GM21447 (cell line): ENCODE measurements around the gene ESCO1.
"Not testable (repeated sequence)": the region's sequence is repeated elsewhere in the genome, so short reads cannot be mapped to it uniquely, and the experiment has no call there.

Experiments
- ATAC-seq: cut with Tn5 transposase; IDR thresholded peaks from one replicate; pipeline ENCODE4 v1.9.1; 2021; ENCODE audit not compliant: unreplicated experiment

Gene ESCO1

GRCh38 chr18:21592361-21592760 is 8.1 kb downstream of the ESCO1 start:
- not testable (repeated sequence) for ATAC-seq

GRCh38 chr18:21584391-21584790 is 16.1 kb downstream of the ESCO1 start:
- no peak for ATAC-seq

GRCh38 chr18:21575656-21576055 is 24.8 kb downstream of the ESCO1 start:
- ATAC-seq = no peak

GRCh38 chr18:21571772-21572171 is 28.7 kb downstream of the ESCO1 start:
- ATAC-seq = no peak

- no peak for ATAC-seq
Observed at GRCh38 chr18:21559195-21559594, 41.3 kb downstream of the ESCO1 start.

GRCh38 chr18:21557607-21558253 is 42.8 kb downstream of the ESCO1 start:
- no peak for ATAC-seq

- no peak for ATAC-seq
Observed at GRCh38 chr18:21550510-21550970, 50.0 kb downstream of the ESCO1 start.

GRCh38 chr18:21548647-21549046 is 51.9 kb downstream of the ESCO1 start:
- no peak for ATAC-seq

GRCh38 chr18:21546423-21546822 is 54.1 kb downstream of the ESCO1 start:
- no peak for ATAC-seq

- ATAC-seq = no peak
Observed at GRCh38 chr18:21538230-21538629, 62.3 kb downstream of the ESCO1 start.

- no peak for ATAC-seq
Observed at GRCh38 chr18:21534327-21534726, 66.2 kb downstream of the ESCO1 start.

GRCh38 chr18:21526463-21526862 is 74.0 kb downstream of the ESCO1 start:
- ATAC-seq = no peak

- no peak for ATAC-seq
Observed at GRCh38 chr18:21525916-21526315, 74.6 kb downstream of the ESCO1 start.

GRCh38 chr18:21522530-21522929 is 78.0 kb downstream of the ESCO1 start:
- no peak for ATAC-seq

- no peak for ATAC-seq
Observed at GRCh38 chr18:21513741-21514140, 86.8 kb downstream of the ESCO1 start.

- no peak for ATAC-seq
Observed at GRCh38 chr18:21513292-21513691, 87.2 kb downstream of the ESCO1 start.

GRCh38 chr18:21509062-21509461 is 91.4 kb downstream of the ESCO1 start:
- no peak for ATAC-seq

- ATAC-seq = no peak
Observed at GRCh38 chr18:21507913-21508701, 92.4 kb downstream of the ESCO1 start.

GRCh38 chr18:21502661-21503060 is 97.8 kb downstream of the ESCO1 start:
- no peak for ATAC-seq

- no peak for ATAC-seq
Observed at GRCh38 chr18:21499997-21500396, 100.5 kb downstream of the ESCO1 start.

- ATAC-seq = no peak
Observed at GRCh38 chr18:21496277-21496835, 104.1 kb downstream of the ESCO1 start.

- ATAC-seq = no peak
Observed at GRCh38 chr18:21490748-21491147, 109.8 kb downstream of the ESCO1 start.
